H9 (cell line): ENCODE results near the gene CCDC85A. TPM values are rescaled to one million over a fixed set of nuclear protein-coding genes. Genes with fewer than 3 reads are reported as not detected.

Source experiments
- DNase-seq: peaks from one replicate; pipeline ENCODE4 v3.0.0-alpha.2; 2017
- H2AFZ ChIP-seq: one replicate; pipeline ENCODE4 v1.6.1; 2013; ENCODE audit warnings: mild to moderate bottlenecking, low read length, control low read depth, moderate library complexity
- H2AK5ac ChIP-seq: 2 replicates; pipeline ENCODE4 v1.6.1; 2013; ENCODE audit warnings: low read length, control low read depth, mixed read lengths; ENCODE audit not compliant: insufficient read length
- H2BK120ac ChIP-seq: one replicate; pipeline ENCODE4 v1.6.1; 2013; ENCODE audit warnings: low read depth, mild to moderate bottlenecking, low read length, control low read depth, inconsistent platforms; ENCODE audit not compliant: poor library complexity, severe bottlenecking
- H2BK12ac ChIP-seq: 2 replicates; pipeline ENCODE4 v1.6.1; 2013; ENCODE audit warnings: low read length, control low read depth, mixed read lengths, low read depth; ENCODE audit not compliant: insufficient read length
- H2BK15ac ChIP-seq: 2 replicates; pipeline ENCODE4 v1.6.1; 2013; ENCODE audit warnings: low read depth, low read length, control low read depth
- H2BK20ac ChIP-seq: one replicate; pipeline ENCODE4 v1.6.1; 2013; ENCODE audit warnings: low read depth, mild to moderate bottlenecking, low read length, control low read depth, inconsistent platforms; ENCODE audit not compliant: poor library complexity, severe bottlenecking
- H2BK5ac ChIP-seq: 2 replicates; pipeline ENCODE4 v1.6.1; 2013; ENCODE audit warnings: low read length, control low read depth, mixed read lengths; ENCODE audit not compliant: insufficient read length
- H3K14ac ChIP-seq: 2 replicates; pipeline ENCODE4 v1.6.1; 2013; ENCODE audit warnings: low read length, control low read depth; ENCODE audit not compliant: insufficient read depth
- H3K18ac ChIP-seq: 2 replicates; pipeline ENCODE4 v1.6.1; 2013; ENCODE audit warnings: low read depth, mild to moderate bottlenecking, mixed read lengths, low read length, control low read depth; ENCODE audit not compliant: insufficient read length
- H3K23ac ChIP-seq: 2 replicates; pipeline ENCODE4 v1.6.1; 2013; ENCODE audit warnings: low read length, control low read depth, mixed read lengths, low read depth; ENCODE audit not compliant: insufficient read length
- H3K23me2 ChIP-seq: 2 replicates; pipeline ENCODE4 v1.6.1; 2013; ENCODE audit warnings: low read depth, mild to moderate bottlenecking, mixed read lengths, low read length, control low read depth; ENCODE audit not compliant: insufficient read length, poor library complexity, severe bottlenecking
- H3K27ac ChIP-seq: 2 replicates; pipeline ENCODE4 v1.5.1; 2013; ENCODE audit warnings: low read length, control low read depth, mixed read lengths, low read depth; ENCODE audit not compliant: insufficient read length
- H3K27me3 ChIP-seq: 2 replicates; pipeline ENCODE4 v1.6.1; 2013; ENCODE audit warnings: low read length, control low read depth, inconsistent platforms; ENCODE audit not compliant: insufficient read depth
- H3K4ac ChIP-seq: 2 replicates; pipeline ENCODE4 v1.6.1; 2013; ENCODE audit warnings: low read depth, mild to moderate bottlenecking, control low read depth, inconsistent platforms, low read length, moderate library complexity
- H3K4me1 ChIP-seq: 2 replicates; pipeline ENCODE4 v1.6.1; 2013; ENCODE audit warnings: low read length, control low read depth, inconsistent platforms; ENCODE audit not compliant: insufficient read depth
- H3K4me2 ChIP-seq: 2 replicates; pipeline ENCODE4 v1.6.1; 2013; ENCODE audit warnings: low read length, control low read depth, mixed read lengths; ENCODE audit not compliant: insufficient read length, insufficient read depth
- H3K56ac ChIP-seq: 2 replicates; pipeline ENCODE4 v1.6.1; 2013; ENCODE audit warnings: low read depth, mild to moderate bottlenecking, mixed read lengths, low read length, control low read depth; ENCODE audit not compliant: insufficient read length
- H3K79me1 ChIP-seq: 2 replicates; pipeline ENCODE4 v1.6.1; 2013; ENCODE audit warnings: low read depth, mild to moderate bottlenecking, moderate library complexity, low read length, control low read depth, inconsistent platforms; ENCODE audit not compliant: insufficient read depth, poor library complexity, severe bottlenecking
- H3K79me2 ChIP-seq: 2 replicates; pipeline ENCODE4 v1.6.1; 2013; ENCODE audit warnings: low read length, control low read depth, inconsistent platforms; ENCODE audit not compliant: insufficient read depth
- H3K9ac ChIP-seq: 2 replicates; pipeline ENCODE4 v1.6.1; 2013; ENCODE audit warnings: low read length, control low read depth, mixed read lengths; ENCODE audit not compliant: insufficient read length; ENCODE audit errors: extremely low read depth
- H3K9me3 ChIP-seq: one replicate; pipeline ENCODE4 v1.6.1; 2013; ENCODE audit warnings: low read depth, low read length, inconsistent platforms; ENCODE audit not compliant: control insufficient read depth
- H3T11ph ChIP-seq: one replicate; pipeline ENCODE4 v1.6.1; 2013; ENCODE audit warnings: mild to moderate bottlenecking, low read length, control low read depth, inconsistent platforms
- H4K20me1 ChIP-seq: one replicate; pipeline ENCODE4 v1.6.1; 2013; ENCODE audit not compliant: control insufficient read depth, insufficient read length, insufficient read depth
- H4K5ac ChIP-seq: 2 replicates; pipeline ENCODE4 v1.6.1; 2013; ENCODE audit warnings: low read depth, mild to moderate bottlenecking, mixed read lengths, low read length, control low read depth; ENCODE audit not compliant: insufficient read length
- H4K8ac ChIP-seq: replicated peaks from 2 replicates; pipeline ENCODE4 v1.6.1; 2013; ENCODE audit warnings: low read length, control low read depth, mixed read lengths, low read depth; ENCODE audit not compliant: insufficient read length
- H4K91ac ChIP-seq: 2 replicates; pipeline ENCODE4 v1.6.1; 2013; ENCODE audit warnings: low read depth, mild to moderate bottlenecking, moderate library complexity, mixed read lengths, low read length, control low read depth; ENCODE audit not compliant: insufficient read length
- H3K27ac Mint-ChIP-seq, 3 experiments: 2 replicates in 2 of 3; 3 replicates in 1 of 3; pipeline ENCODE4 v1.8.0; 2020 to 2021; ENCODE audit warnings: mixed read lengths in 3 of 3, mild to moderate bottlenecking in 1 of 3, moderate library complexity in 1 of 3
- H3K27me3 Mint-ChIP-seq: 2 replicates; pipeline ENCODE4 v1.8.0; 2021; ENCODE audit warnings: low read depth, mild to moderate bottlenecking, moderate library complexity, mixed read lengths
- H3K36me3 Mint-ChIP-seq, 3 experiments: 2 replicates in 2 of 3; 3 replicates in 1 of 3; pipeline ENCODE4 v1.8.0; 2020 to 2021; ENCODE audit warnings: low read depth in 3 of 3, mixed read lengths in 3 of 3; ENCODE audit not compliant: insufficient read depth in 1 of 3
- H3K4me1 Mint-ChIP-seq, 2 experiments: 2 replicates each; pipeline ENCODE4 v1.8.0; 2020; ENCODE audit warnings: mixed read lengths in 2 of 2
- H3K4me3 Mint-ChIP-seq, 2 experiments: 2 replicates in 1 of 2; 3 replicates in 1 of 2; pipeline ENCODE4 v1.8.0; 2020 to 2021; ENCODE audit warnings: mild to moderate bottlenecking in 2 of 2, mixed read lengths in 2 of 2, moderate library complexity in 1 of 2
- H3K9me3 Mint-ChIP-seq, 2 experiments: 2 replicates in 1 of 2; 3 replicates in 1 of 2; pipeline ENCODE4 v1.8.0; 2020; ENCODE audit warnings: mild to moderate bottlenecking in 2 of 2, mixed read lengths in 2 of 2, moderate library complexity in 1 of 2
- WGBS: extraction: QIAGEN DNeasy Blood & Tissue Kit; methylation state at CpG from one replicate; pipeline ENCODE4 v1.1.7; 2013; ENCODE audit warnings: missing lambda C conversion rate, low lambda C conversion rate, mixed read lengths; ENCODE audit not compliant: insufficient read length; ENCODE audit errors: extremely low coverage; 5-methylcytosine and 5-hydroxymethylcytosine counted together
- total RNA-seq: library from RNA; stranded (reverse); gene quantifications from 2 replicates; pipeline ENCODE4 v1.2.1, GENCODE V29; 2021
- TF ChIP-seq, protein P1 (sequence below): fragments of 200-600 bp; sonication (generic); conservative IDR thresholded peaks from 3 replicates; pipeline ENCODE4 v1.8.0; 2021; ENCODE audit warnings: antibody characterized with exemption, mild to moderate bottlenecking

The CCDC85A gene
- total RNA-seq, 1 experiment from 2014 or later: 0.17 TPM

DNA sequence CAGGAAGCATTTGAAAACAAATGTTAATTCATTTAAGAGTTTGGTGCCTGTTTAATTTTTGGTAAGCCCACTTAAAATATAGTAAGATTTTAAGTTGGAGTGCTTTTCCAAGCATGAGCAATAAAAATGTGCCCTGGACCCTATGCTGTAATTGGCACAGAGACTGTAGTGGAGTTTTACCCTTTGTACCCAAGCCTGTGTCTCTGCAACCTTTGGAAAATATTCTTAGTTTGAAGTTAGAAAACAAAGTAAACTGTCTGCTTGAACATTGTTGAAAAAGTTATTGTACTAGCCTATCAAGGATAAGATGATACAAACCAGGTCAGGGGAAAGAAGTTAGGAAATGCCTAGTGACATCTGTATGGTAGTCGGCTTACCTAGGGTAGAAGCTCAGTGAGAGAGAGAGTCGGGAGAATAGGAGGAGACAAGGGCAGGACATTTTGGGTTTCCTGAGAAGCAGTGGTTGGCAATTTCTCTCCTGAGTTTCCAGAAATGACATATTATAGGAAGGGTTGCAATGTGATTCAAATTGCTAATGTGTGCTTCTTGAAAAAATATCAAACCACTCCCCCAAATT lies 66.5 kb downstream of the CCDC85A start:
- Histone ChIP-seq H3T11ph (no peak overlapping the region), H3K9me3 (no peaks in the 10 kb centered on the region), H4K8ac (no peak overlapping the region), H3K79me2 (no peaks in the 10 kb centered on the region), H3K56ac (no peak overlapping the region), H3K27ac (no peak overlapping the region), H3K79me1 (no peaks in the 10 kb centered on the region), H3K14ac (no peak overlapping the region), H2AK5ac (no peak overlapping the region), H3K4me1 (0 out of 2 replicates have a peak, but pooled peaks cover 3% of the 10 kb centered on the region), H2BK20ac (no peak overlapping the region), H3K27me3 (no peaks in the 10 kb centered on the region), H2BK120ac (no peak overlapping the region), H3K23ac (no peak overlapping the region), H3K4me2 (no peak overlapping the region), H2AFZ (no peak overlapping the region), H4K20me1 (no peaks in the 10 kb centered on the region), H3K9ac (no peak overlapping the region), H2BK12ac (no peak overlapping the region), H2BK5ac (no peak overlapping the region), H3K23me2 (no peaks in the 10 kb centered on the region), H4K5ac (no peak overlapping the region), H4K91ac (no peak overlapping the region), H2BK15ac (no peak overlapping the region), H3K18ac (no peak overlapping the region), H3K4ac (no peak overlapping the region)
- TF ChIP-seq, protein P1, sequence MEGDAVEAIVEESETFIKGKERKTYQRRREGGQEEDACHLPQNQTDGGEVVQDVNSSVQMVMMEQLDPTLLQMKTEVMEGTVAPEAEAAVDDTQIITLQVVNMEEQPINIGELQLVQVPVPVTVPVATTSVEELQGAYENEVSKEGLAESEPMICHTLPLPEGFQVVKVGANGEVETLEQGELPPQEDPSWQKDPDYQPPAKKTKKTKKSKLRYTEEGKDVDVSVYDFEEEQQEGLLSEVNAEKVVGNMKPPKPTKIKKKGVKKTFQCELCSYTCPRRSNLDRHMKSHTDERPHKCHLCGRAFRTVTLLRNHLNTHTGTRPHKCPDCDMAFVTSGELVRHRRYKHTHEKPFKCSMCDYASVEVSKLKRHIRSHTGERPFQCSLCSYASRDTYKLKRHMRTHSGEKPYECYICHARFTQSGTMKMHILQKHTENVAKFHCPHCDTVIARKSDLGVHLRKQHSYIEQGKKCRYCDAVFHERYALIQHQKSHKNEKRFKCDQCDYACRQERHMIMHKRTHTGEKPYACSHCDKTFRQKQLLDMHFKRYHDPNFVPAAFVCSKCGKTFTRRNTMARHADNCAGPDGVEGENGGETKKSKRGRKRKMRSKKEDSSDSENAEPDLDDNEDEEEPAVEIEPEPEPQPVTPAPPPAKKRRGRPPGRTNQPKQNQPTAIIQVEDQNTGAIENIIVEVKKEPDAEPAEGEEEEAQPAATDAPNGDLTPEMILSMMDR: no peak
- DNase-seq: no peak
- no peak overlapping the region for H3K4me3 Mint-ChIP-seq
- H3K36me3 Mint-ChIP-seq: no peaks in the 10 kb centered on the region
- H3K27ac Mint-ChIP-seq: no peak overlapping the region; a peak in 1 of 7 replicates
- H3K4me1 Mint-ChIP-seq: peaks cover 5 to 6% of the 10 kb centered on the region in 2 experiments
- WGBS: no CpG with 5 or more reads among the region's 2 CpGs
- no peaks in the 10 kb centered on the region for H3K9me3 Mint-ChIP-seq
- peaks cover 9% of the 10 kb centered on the region for H3K27me3 Mint-ChIP-seq
